Muscle of back (tissue), 13 donors: ENCODE measurements around the gene CDKN1B. TPM values are rescaled to one million over a fixed set of nuclear protein-coding genes. Genes with fewer than 3 reads are reported as not detected.

Experiments used
- DNase-seq, 3 donors: peaks; one replicate each; pipeline versions ENCODE4 v3.0.0 to v3.0.0-alpha.2; 2013
- long read RNA-seq, 9 donors: transcript quantifications; one replicate each; lab custom pipeline, GENCODE V29; 2026
- polyA plus RNA-seq, 10 donors: library from polyadenylated mRNA; unstranded; fragments of 120-200 nt; gene quantifications; one replicate each; pipeline ENCODE4 v1.2.1, GENCODE V29; 2013; ENCODE audit not compliant: insufficient read length in 10 of 10

The CDKN1B gene
- 10 to 100 TPM; 45.7 to 63.9 (median 49.4) TPM for polyA plus RNA-seq
- long read RNA-seq, donor 1, transcript CDKN1B-201 (3 exons, 2,657 nt): major isoform, 26 of 26 reads
- long read RNA-seq, donor 1, partial matches to known transcripts: 0 of 26 reads
- long read RNA-seq, donor 1, other reads (novel, unspliced or antisense): 0 of 26 reads
- long read RNA-seq, donor 2, transcript CDKN1B-201 (3 exons, 2,657 nt): major isoform, 21 of 21 reads
- long read RNA-seq, donor 2, partial matches to known transcripts: 0 of 21 reads
- long read RNA-seq, donor 2, other reads (novel, unspliced or antisense): 0 of 21 reads
- long read RNA-seq, donor 3: 0 reads
- long read RNA-seq, donor 4, transcript CDKN1B-201 (3 exons, 2,657 nt): major isoform, 5 of 5 reads
- long read RNA-seq, donor 4, partial matches to known transcripts: 0 of 5 reads
- long read RNA-seq, donor 4, other reads (novel, unspliced or antisense): 0 of 5 reads
- long read RNA-seq, donor 5, transcript CDKN1B-201 (3 exons, 2,657 nt): major isoform, 19 of 19 reads
- long read RNA-seq, donor 5, partial matches to known transcripts: 0 of 19 reads
- long read RNA-seq, donor 5, other reads (novel, unspliced or antisense): 0 of 19 reads
- long read RNA-seq, donor 6, transcript CDKN1B-201 (3 exons, 2,657 nt): major isoform, 23 of 28 reads
- long read RNA-seq, donor 6, partial matches to known transcripts: 5 of 28 reads
- long read RNA-seq, donor 6, other reads (novel, unspliced or antisense): 0 of 28 reads
- long read RNA-seq, donor 7, transcript CDKN1B-201 (3 exons, 2,657 nt): major isoform, 8 of 18 reads
- long read RNA-seq, donor 7, partial matches to known transcripts: 10 of 18 reads
- long read RNA-seq, donor 7, other reads (novel, unspliced or antisense): 0 of 18 reads
- long read RNA-seq, donor 8, transcript CDKN1B-201 (3 exons, 2,657 nt): major isoform, 13 of 13 reads
- long read RNA-seq, donor 8, partial matches to known transcripts: 0 of 13 reads
- long read RNA-seq, donor 8, other reads (novel, unspliced or antisense): 0 of 13 reads
- long read RNA-seq, donor 9, transcript CDKN1B-201 (3 exons, 2,657 nt): major isoform, 7 of 7 reads
- long read RNA-seq, donor 9, partial matches to known transcripts: 0 of 7 reads
- long read RNA-seq, donor 9, other reads (novel, unspliced or antisense): 0 of 7 reads

GRCh38 chr12:12716793-12717585 lies at the start of gene CDKN1B:
TSS of gene CDKN1B (plus strand) at chr12:12717368. CDS start at chr12:12717840, 472 bp downstream.
- peak; percentile 92 to 96 (median 93) for DNase-seq

DNA sequence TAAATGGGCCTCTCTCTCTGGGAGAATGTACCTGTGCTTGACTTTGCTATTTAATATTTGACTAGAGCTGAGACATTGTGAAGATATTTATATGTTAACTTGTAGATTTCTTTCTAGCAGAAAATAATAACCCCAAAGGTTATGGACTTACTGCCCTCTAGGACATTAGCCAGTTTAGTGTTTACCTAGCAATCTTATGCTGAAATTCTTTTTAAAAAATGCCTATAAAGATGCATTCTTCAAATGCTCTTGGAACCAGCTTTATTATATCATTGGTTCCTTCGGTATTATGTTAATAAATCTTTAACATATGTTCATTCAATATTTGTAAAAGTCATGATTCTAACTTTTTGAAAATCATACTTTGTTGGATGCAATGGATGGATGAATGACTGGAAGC lies 49.2 kb upstream of the CDKN1B start:
- no peak for DNase-seq

DNA sequence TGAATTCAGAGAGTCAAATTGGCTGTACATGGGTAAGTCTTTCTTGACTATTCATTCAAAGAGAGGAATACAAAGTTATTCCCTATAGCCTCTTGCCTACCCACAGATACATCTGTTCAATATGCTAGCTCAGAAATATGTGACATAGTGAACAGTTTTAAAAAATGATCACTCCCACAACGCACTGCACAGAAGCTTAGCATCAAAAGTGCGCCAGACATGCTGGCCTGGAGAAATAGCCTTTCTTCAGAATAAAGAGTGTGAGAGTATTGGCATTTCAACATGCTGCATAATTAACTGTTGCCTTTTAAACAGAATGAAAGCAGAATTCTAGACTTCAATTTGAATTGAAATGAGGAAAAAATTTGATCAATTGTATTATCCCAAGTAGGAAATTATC lies 48.1 kb upstream of the CDKN1B start:
- DNase-seq: no peak

DNA sequence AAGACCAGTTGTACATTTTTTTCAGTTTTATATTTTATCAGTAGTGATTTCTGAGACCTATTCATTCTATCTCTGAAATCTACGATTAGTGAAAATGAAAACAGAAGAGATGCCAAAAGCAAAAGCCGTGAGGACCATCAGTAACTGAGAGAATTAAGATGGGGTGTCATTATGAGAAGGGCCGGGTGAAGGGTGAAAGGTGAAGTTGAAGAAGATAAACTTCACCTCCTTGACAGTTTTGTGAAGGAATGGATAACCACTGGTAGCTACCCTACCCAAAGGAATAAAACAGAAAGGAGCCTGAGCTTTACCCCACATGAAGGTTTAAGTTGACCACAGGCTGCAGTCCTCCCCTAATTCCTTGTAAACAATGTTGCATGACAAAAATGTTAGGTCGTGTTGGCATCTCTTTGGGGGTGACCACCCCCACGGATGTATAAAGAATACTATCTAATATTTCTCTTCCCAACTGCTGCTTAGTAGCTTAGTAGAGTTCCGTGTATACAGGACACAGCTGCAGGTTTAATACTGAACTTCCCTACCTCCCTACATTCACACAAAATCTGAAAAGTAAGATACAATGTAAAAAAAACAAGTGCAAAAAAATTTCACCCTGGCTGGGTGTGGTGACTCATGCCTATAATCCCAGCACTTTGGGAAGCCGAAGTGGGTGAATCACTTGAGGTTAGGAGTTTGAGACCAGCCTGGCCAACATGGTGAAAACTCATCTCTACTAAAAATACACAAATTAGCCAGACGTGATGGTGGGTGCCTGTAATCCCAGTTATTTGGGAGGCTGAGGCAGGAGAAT lies 45.1 kb upstream of the CDKN1B start:
- DNase-seq: no peak

- DNase-seq: no peak
These were observed 43.9 kb upstream of the CDKN1B start for GRCh38 chr12:12673296-12673695.

GRCh38 chr12:12676605-12677004 lies 40.6 kb upstream of the CDKN1B start:
- no peak for DNase-seq

- DNase-seq: no peak
These were observed 36.0 kb upstream of the CDKN1B start for GRCh38 chr12:12681061-12681765.

GRCh38 chr12:12682284-12682683 lies 34.9 kb upstream of the CDKN1B start:
- no peak for DNase-seq

GRCh38 chr12:12683136-12683697 lies 34.0 kb upstream of the CDKN1B start:
- DNase-seq: no peak

DNA sequence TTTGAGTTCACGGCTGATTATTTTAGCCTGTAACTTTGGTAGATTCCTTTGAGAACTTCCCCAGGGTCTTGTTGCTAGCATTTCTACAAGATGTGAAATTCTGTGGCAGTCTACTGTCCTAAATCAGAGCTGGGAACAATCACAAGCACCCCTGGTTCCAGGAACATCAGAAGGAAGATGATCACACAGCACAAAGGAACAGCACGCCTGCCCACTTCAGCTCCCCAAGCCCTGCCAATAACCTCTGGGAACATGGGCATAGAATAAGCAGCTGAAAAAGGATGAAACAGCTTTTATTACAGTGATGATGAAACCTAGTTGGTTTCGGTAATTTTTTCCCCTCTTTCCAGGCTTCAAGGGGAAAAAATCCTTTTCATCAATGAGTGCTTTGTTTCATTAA lies 33.4 kb upstream of the CDKN1B start:
- DNase-seq: no peak

- peak; percentile 44 to 69 (median 55) for DNase-seq
These were observed 32.6 kb upstream of the CDKN1B start for GRCh38 chr12:12684375-12685106.

- no peak for DNase-seq
These were observed 31.9 kb upstream of the CDKN1B start for GRCh38 chr12:12685305-12685704.

- DNase-seq: no peak
These were observed 30.7 kb upstream of the CDKN1B start for GRCh38 chr12:12686472-12686871.

- peak in 1 of 3 donors; percentile 30 for DNase-seq
These were observed 30.2 kb upstream of the CDKN1B start for GRCh38 chr12:12686925-12687324.

- no peak for DNase-seq
These were observed 27.4 kb upstream of the CDKN1B start for GRCh38 chr12:12689647-12690300.

- DNase-seq: no peak
These were observed 25.6 kb upstream of the CDKN1B start for GRCh38 chr12:12691549-12691948.

- DNase-seq: no peak
These were observed 24.0 kb upstream of the CDKN1B start for GRCh38 chr12:12693111-12693671.
